Hepatic stellate cell (primary cell): ENCODE data around the gene KERA.
"Not testable (repeated sequence)": the region's sequence is repeated elsewhere in the genome, so short reads cannot be mapped to it uniquely, and the experiment has no call there.

ENCODE experiments used
- DNase-seq: peaks from one replicate; pipeline ENCODE4 v3.0.0; 2011; ENCODE audit warnings: low spot score

KERA gene

GRCh38 chr12:91057368-91058165, at the start of gene KERA:
Gene KERA, minus strand, starts transcription at chr12:91058024. Its CDS starts 1,743 bp downstream, at chr12:91056281.
- DNase-seq = no peak

- no peak for DNase-seq
Measured at GRCh38 chr12:91106283-91106682, 48.5 kb upstream of the KERA start.

GRCh38 chr12:91105807-91106206, 48.0 kb upstream of the KERA start:
- DNase-seq = no peak

- no peak for DNase-seq
Measured at GRCh38 chr12:91104812-91105466, 47.1 kb upstream of the KERA start.

GRCh38 chr12:91103624-91104023, 45.8 kb upstream of the KERA start:
- no peak for DNase-seq

- no peak for DNase-seq
Measured at GRCh38 chr12:91103101-91103500, 45.3 kb upstream of the KERA start.

- DNase-seq = no peak
Measured at GRCh38 chr12:91100906-91101305, 43.1 kb upstream of the KERA start.

- DNase-seq = no peak
Measured at GRCh38 chr12:91099836-91100235, 42.0 kb upstream of the KERA start.

- DNase-seq = no peak
Measured at GRCh38 chr12:91099341-91099740, 41.5 kb upstream of the KERA start.

- peak; percentile 26 for DNase-seq
Measured at GRCh38 chr12:91098941-91099340, 41.1 kb upstream of the KERA start.

GRCh38 chr12:91098461-91098860, 40.6 kb upstream of the KERA start:
- DNase-seq = no peak

- no peak for DNase-seq
Measured at GRCh38 chr12:91094957-91095356, 37.1 kb upstream of the KERA start.

GRCh38 chr12:91094032-91094662, 36.3 kb upstream of the KERA start:
- DNase-seq = no peak

GRCh38 chr12:91093341-91093740, 35.5 kb upstream of the KERA start:
- DNase-seq = no peak

- no peak for DNase-seq
Measured at GRCh38 chr12:91091916-91092715, 34.3 kb upstream of the KERA start.

GRCh38 chr12:91089953-91090352, 32.1 kb upstream of the KERA start:
- DNase-seq = not testable (repeated sequence)

- DNase-seq = no peak
Measured at GRCh38 chr12:91080041-91080440, 22.2 kb upstream of the KERA start.

GRCh38 chr12:91078501-91078900, 20.7 kb upstream of the KERA start:
- DNase-seq = no peak

- DNase-seq = no peak
Measured at GRCh38 chr12:91077228-91077954, 19.6 kb upstream of the KERA start.

- no peak for DNase-seq
Measured at GRCh38 chr12:91074851-91075250, 17.0 kb upstream of the KERA start.

GRCh38 chr12:91074154-91074709, 16.4 kb upstream of the KERA start:
- DNase-seq = no peak
